GM12801 (cell line): ENCODE data around the gene OR1J4.

Source experiments
- TF ChIP-seq, protein P1 (sequence below): IDR thresholded peaks from one replicate; pipeline ENCODE4 v1.5.1; 2011; ENCODE audit warnings: control low read depth; ENCODE audit not compliant: insufficient read length; ENCODE audit errors: extremely low read depth

OR1J4 gene

GRCh38 chr9:122551371-122551770, 32.4 kb downstream of the OR1J4 start:
- TF ChIP-seq, protein P1, sequence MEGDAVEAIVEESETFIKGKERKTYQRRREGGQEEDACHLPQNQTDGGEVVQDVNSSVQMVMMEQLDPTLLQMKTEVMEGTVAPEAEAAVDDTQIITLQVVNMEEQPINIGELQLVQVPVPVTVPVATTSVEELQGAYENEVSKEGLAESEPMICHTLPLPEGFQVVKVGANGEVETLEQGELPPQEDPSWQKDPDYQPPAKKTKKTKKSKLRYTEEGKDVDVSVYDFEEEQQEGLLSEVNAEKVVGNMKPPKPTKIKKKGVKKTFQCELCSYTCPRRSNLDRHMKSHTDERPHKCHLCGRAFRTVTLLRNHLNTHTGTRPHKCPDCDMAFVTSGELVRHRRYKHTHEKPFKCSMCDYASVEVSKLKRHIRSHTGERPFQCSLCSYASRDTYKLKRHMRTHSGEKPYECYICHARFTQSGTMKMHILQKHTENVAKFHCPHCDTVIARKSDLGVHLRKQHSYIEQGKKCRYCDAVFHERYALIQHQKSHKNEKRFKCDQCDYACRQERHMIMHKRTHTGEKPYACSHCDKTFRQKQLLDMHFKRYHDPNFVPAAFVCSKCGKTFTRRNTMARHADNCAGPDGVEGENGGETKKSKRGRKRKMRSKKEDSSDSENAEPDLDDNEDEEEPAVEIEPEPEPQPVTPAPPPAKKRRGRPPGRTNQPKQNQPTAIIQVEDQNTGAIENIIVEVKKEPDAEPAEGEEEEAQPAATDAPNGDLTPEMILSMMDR: no peak

DNA sequence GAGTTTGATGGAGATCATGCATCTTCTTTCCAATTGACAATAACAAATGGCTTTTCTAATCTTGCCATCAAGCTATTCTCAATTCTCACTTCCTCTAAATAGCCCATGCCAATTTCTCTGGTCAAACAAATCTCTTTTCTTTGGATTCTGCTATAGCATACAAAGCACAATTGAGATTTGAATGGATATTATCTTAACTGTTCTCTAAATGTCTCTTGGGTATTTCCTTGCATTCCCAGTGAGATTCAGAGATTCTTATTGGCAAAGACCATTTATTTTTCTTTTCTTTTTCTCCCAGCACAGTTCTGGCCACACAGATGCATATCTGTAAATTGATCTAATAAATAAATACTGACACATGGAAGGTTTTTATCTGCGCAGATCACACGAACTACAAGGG, 33.9 kb downstream of the OR1J4 start, which contains the start of gene OR1N2:
Gene OR1N2 (plus strand): TSS at position 301 of the 400 bp plus-strand sequence. CDS start 100 bp downstream, outside the sequence.
- TF ChIP-seq, protein P1: no peak

DNA sequence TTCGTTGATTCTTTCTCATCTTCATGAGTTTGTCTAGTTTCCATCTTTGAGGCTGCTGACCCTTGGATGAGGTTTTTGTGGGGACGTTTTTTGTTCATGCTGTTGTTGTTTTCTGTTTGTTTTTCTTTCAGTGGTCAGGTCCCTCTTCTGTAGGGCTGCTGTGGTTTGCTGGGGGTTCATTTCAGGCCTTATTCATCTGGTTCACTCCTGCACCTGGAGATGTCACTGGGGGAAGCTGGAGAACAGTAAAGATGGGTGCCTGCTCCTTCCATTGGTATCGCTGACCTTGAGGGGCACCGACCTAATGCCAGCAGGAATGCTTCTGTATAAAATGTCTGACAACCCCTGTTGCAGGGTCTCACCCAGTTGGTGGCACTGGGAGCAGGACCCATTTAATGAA, 42.5 kb downstream of the OR1J4 start:
- TF ChIP-seq, protein P1: no peak

DNA sequence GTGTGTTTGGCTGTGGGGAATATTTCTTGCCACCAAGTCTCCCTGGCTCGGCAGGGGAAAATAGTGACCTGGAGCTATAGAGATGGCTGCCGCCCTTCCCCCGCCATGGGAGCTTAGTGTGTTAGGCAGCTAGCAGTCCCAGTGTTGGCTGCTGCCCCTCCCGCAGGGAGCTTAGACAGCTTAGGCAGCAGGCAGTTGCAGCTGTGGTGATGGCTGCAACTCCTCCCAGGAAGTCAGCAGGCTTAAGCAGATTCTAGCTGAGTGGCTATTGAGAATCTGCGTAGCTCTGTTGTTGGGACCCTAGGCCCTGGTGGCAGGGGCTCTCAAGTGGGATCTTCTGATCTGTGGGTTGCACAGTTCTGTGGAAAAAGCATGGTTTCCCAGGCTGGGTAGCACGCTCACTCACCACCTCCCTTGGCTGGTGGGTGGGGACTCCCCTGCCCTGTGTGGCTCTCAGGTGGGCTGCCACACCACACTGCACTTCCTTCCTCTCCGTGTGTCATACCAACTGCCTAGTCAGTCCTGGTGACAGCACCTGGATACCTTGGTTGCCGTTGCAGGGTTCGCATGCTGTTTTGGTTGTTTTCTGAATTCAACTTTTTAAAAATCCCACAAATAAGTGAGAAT, 43.3 kb downstream of the OR1J4 start:
- TF ChIP-seq, protein P1: no peak

- TF ChIP-seq, protein P1: no peak
Measured at GRCh38 chr9:122567901-122568300, 49.0 kb downstream of the OR1J4 start.
